HCEC 1CT (cell line): ENCODE measurements around the gene HCAR1.
"Not testable (repeated sequence)": the region's sequence is repeated elsewhere in the genome, so short reads cannot be mapped to it uniquely, and the experiment has no call there.

Experiments
- DNase-seq: peaks from one replicate; pipeline ENCODE4 v3.0.0-alpha.2; 2017

HCAR1 gene

GRCh38 chr12:122716658-122717057 is 14.0 kb downstream of the HCAR1 start, which contains the start of gene HCAR3:
Gene HCAR3, minus strand, starts transcription at chr12:122716811. Its CDS starts 74 bp downstream, at chr12:122716737.
- DNase-seq = not testable (repeated sequence)

GRCh38 chr12:122715211-122715610 is 15.4 kb downstream of the HCAR1 start:
- DNase-seq = not testable (repeated sequence)

DNA sequence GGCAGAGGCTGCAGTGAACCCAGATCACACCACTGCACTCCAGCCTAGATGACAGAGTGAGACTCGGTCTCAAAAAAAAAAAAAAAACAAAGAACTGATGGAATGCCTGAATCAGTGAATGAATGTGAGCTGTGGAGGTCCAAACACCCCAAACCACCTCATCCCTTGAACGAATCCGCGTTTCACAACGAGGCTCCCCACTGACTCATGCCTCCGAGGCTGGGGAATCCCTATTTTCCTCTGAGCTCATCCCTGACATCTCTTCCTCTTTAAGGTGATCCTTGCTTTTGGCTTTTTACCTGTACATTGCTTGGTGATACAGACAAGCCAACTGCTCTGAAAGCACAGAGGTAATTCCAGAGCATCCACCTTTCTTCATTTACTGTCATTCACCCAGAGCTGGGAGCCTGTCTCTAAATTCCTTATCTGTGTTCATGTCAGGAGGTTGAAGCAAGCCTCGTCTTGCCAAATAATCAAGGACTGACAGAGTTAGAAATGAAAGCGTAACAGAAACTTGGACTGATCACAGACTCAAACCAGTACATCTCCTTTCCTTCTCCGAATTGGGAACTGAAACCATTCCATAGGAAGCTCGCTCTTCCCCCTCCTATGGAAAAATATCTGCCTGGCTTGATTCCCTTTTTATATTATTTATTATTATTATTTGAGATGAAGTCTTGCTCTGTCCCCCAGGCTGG is 17.0 kb downstream of the HCAR1 start:
- DNase-seq = not testable (repeated sequence)

- not testable (repeated sequence) for DNase-seq
Measured at GRCh38 chr12:122711266-122711665, 19.4 kb downstream of the HCAR1 start.

GRCh38 chr12:122710341-122710740 is 20.3 kb downstream of the HCAR1 start:
- not testable (repeated sequence) for DNase-seq

GRCh38 chr12:122709287-122709686 is 21.4 kb downstream of the HCAR1 start:
- DNase-seq = not testable (repeated sequence)

DNA sequence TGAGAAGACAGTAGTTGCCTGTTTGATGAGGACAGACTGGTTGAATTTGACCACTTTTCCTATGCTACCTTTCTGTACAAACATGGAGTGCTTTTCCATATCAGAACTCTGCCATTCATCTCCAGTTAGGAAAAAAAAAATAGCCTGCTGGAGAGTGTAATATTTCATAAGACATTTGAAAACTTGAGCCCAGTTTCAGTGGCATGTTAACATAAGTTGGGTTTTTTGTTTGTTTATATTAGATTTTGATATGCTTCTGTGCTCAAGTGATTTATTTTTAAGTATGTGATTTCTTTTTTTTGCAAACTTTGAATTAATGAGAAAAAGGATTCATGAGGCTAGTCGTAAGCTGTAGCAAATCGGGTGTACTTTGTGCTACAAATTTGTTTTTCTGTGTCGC is 26.8 kb downstream of the HCAR1 start:
- DNase-seq = not testable (repeated sequence)

DNA sequence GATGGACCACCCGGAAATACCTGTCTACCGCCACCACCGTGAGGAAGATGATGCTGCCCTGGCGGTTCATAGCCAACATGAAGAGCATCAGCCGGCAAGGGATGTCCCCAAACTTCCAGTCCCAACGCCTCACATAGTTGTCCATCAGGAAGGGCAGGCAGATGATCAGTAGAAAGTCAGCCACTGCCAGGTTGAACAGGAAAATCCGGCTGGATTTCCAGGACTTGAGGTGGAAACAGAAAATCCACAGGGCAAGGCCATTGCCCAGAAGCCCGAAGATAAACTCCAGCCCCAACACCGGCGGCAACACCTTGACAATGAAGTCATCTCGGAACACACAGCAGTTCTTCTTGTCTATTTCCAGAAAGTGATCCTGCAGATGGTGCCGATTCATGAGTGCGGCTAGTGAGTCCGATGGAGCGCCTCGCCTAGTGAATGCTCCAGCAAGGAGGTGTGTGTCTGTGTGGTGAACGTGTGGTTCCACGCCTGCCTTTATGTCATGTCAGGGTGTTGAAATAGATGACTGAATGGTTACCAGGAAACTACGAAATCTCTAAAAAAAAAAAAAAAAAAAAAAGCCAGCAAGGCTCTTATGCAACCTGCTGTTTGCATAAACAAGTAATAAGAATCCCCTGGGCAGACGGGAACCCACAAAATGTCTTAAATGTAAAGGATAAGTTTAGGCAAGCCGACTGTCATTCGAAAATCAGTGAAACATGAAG is 27.6 kb downstream of the HCAR1 start, which contains the start of gene HCAR2:
Gene HCAR2, minus strand, starts transcription at position 468 of the 722 bp plus-strand sequence. Its CDS starts 74 bp downstream, at position 394.
- peak; percentile 45 for DNase-seq

GRCh38 chr12:122701481-122701880 is 29.2 kb downstream of the HCAR1 start:
- DNase-seq = not testable (repeated sequence)

GRCh38 chr12:122700038-122700710 is 30.5 kb downstream of the HCAR1 start:
- not testable (repeated sequence) for DNase-seq

GRCh38 chr12:122696922-122697321 is 33.7 kb downstream of the HCAR1 start:
- not testable (repeated sequence) for DNase-seq

DNA sequence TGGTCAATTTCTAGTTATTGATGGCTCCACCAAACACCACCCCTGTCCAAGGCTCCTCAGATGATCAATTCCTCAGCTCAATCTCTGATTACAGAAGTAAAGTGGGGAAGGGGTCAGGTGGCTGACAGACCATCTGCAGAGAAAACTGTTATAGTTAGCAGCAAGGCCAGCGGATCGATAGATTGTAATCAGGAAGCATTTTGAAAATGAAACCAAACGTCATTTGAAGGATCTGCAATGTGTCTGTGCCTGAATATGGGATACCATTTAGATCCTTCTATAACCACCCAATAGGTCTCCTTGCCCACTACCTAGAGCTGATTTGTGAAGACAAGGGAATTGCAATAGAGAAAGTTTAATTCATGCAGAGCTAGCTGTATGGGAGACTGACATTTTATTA is 39.1 kb downstream of the HCAR1 start:
- DNase-seq = no peak

- no peak for DNase-seq
Measured at GRCh38 chr12:122688291-122688690, 42.4 kb downstream of the HCAR1 start.

- DNase-seq = no peak
Measured at GRCh38 chr12:122687086-122687485, 43.6 kb downstream of the HCAR1 start.

DNA sequence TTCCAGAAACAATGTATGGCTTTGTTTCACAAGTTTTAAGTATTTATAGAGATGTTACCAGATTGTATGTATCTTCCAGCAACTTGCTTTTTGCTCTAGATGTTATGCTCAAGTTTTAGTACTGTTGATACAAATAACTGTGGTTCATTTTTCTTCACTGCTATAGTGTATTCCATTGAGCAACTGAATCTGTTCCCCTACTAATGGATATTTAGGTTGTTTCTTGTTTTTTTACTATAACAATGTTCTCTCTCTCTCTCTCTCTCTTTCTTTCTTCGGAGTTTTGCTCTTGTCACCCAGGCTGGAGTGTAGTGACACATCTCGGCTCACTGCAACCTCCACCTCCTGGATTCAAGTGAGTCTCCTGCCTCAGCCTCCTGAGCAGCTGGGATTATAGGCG is 44.1 kb downstream of the HCAR1 start:
- no peak for DNase-seq

DNA sequence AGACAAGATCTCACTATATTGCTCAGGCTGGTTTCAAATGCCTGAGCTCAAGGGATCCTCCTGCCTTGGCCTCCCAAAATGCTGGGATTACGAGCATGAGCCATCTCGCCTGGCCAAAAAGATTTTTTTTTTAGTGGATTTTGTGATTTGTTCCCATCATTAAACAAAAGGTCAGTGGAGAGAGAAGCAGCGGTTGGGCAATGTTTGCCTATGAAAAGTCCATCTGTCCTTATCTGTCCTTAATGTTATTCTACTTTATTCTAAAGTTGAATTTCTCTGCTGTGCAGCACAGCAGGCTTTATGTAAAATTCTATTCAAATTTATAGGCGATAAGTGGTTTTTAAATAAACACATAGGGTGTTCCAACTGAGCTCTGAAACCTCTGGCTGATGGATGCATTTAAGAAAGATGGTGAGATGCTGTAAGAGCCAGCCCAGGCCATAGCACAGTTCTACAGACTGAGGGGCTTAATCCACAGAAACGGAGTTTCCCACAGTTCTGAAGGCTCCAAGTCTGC is 46.3 kb downstream of the HCAR1 start:
- no peak for DNase-seq

DNA sequence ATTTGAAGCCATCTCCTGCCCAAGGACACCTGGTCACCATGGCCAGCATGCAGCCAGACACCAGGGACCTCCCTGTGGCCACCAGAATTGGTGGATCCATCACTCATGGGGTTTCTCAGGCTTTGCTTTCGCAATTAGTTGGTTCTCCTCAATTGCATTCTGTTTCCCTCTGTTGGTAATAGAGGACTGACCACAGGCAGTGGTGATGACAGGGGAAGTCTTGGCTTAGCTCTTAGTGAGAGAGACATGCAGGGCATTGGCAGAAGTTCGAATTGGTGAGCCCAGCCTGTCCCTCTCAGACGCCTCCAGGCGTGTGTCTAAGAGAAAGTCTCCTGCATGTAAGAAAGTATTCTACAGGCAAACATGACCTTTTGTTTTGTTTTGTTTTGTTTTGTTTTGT is 48.8 kb downstream of the HCAR1 start:
- peak; percentile 2 for DNase-seq

- DNase-seq = not testable (repeated sequence)
Measured at GRCh38 chr12:122680989-122681388, 49.7 kb downstream of the HCAR1 start.

- not testable (repeated sequence) for DNase-seq
Measured at GRCh38 chr12:122676781-122677180, 53.9 kb downstream of the HCAR1 start.
